Left cardiac atrium (tissue), 4 donors: Measurements from ENCODE around the gene RABGAP1L. TPM values are rescaled to one million over a fixed set of nuclear protein-coding genes. Genes with fewer than 3 reads are reported as not detected.
A peak's percentile ranks its signal among the peaks of the same experiment; 100 is the strongest.
"Not testable (repeated sequence)": the region's sequence is repeated elsewhere in the genome, so short reads cannot be mapped to it uniquely, and the experiment has no call there.

Experiments
- ATAC-seq, 2 donors: fragments of 200-7000 bp; cut with Tn5 transposase; one replicate each; pipeline ENCODE4 v1.9.1; 2020; ENCODE audit warnings: mild to moderate bottlenecking in 2 of 2, moderate library complexity in 2 of 2
- DNase-seq: peaks from one replicate; pipeline ENCODE4 v3.0.0-alpha.2; 2020
- intact Hi-C, 2 donors: fragments of 100-400 bp; cut with DNase I; formaldehyde crosslinking; loops; one replicate each; pipeline versions ENCODE4 v1.14.1 to v1.15.1; 2022 to 2023
- total RNA-seq, 2 donors: library from RNA; stranded (reverse); fragmentation: NEBNext Ultra II Directional; extraction: Animal tissue kit (Norgen Biotek cat#: 25700); gene quantifications; one replicate each; pipeline ENCODE4 v1.2.1, GENCODE V29; 2021
- donor health status: DM: no; HTN: yes; CAD: no.
- donor health status: DM: no; HTN: yes; CAD: no; lungs with severe emphysema.
- donor health status: DM: yes; HTN: yes; CAD: no.
- donor health status: Dilated cardiomyopathy.

RABGAP1L gene
- total RNA-seq, 2 donors from 2014 or later: 134 to 145 TPM

DNA sequence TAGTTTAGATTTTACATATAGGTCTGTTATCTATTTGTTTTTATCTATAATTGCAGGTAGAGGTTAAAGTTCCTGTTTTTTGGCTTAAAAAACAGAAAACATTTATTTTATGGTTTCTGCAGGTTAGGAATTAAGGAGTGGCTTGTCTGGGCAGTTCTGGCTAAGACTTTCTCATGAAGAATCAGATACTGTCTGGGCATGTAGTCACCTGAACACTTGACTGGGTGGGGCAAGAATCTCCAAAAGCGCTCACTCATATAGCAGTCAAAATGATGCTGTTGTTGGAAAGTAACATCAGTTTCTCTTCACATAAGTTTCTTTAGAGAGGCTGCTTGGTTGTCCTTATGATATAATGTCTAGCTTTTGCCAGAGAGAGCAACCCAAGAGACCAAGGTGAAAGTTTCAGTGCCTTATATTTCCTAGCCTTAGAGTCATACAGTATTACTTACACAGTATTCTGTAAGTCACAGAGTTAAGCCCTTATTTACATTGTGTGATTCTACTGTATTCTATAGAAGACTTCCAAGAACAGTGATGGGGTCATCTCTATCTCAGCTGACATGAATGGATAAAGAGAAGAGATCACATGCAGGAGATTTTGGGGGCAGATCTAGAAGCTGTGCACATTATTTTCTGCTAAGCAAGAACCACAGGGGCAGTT lies 163.0 kb downstream of the RABGAP1L start:
- ATAC-seq (no peak), DNase-seq (no peak)
- intact Hi-C loops: no loop called here

DNA sequence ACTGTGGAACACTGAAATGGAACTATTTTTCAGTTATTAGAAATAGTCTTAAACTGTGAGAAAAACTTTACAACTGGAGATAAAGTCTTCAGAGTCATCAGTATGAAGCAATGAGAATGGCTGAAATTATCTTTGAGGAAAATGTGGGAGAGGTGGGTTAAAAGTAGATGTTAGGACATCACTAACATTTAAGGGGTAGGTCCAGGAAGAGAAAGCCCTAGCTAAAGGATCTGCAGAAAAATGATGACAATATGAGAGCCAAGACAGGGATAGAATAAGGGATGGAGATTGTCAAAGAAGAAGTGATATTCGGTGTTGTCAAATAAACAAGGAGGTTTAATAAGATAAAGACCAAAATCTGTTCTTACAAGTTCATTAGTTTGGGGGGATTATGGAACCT lies 165.2 kb downstream of the RABGAP1L start:
- ATAC-seq (no peak), DNase-seq (no peak)
- intact Hi-C loops: no loop called here

- ATAC-seq: no peak
- intact Hi-C loops: no loop called here
- no peak for DNase-seq
These were observed 165.6 kb downstream of the RABGAP1L start for GRCh38 chr1:174324939-174325338.

DNA sequence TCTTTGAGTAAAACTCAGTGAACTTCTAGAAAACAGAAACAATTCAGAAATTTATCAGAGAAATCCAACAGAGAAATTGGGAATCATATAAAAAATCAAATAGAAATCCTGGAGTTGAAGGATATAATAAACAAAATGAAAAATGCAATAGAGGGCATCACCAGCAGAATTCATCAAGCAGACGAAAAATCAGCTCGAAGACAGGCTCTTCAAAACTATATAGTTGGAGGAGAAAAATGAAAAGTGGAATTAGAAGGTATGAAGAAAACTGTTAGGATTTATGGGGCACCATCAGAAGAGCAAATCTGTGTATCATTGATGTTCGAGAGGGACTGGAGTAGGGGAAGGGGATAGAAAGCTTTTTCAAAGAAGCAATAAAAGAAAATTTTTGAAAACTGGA lies 167.0 kb downstream of the RABGAP1L start:
- no peak for ATAC-seq
- intact Hi-C loops: no loop called here

DNA sequence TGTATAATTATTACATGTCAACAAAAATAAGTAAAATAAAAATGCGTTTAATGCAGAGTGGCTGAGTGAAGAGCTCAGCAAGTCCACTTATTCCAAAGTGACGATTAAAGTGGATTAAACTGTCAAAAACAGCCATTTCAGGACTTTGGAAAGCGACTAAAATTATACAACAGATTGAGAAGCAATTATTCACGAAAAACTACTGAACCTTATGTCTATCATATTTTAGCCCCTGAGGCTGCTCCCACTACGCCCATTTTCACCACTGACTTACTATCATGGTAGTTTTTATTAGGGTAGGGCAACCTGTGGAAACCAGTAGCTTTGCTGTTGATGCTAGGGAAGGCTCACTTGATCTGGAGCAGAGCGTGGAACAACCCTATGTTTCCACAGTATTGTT lies 174.1 kb downstream of the RABGAP1L start:
- ATAC-seq (no peak), DNase-seq (no peak)
- intact Hi-C loops: no loop called here

More for the DNA sequence above, 167.0 kb downstream of the RABGAP1L start:
- no peak for DNase-seq

DNA sequence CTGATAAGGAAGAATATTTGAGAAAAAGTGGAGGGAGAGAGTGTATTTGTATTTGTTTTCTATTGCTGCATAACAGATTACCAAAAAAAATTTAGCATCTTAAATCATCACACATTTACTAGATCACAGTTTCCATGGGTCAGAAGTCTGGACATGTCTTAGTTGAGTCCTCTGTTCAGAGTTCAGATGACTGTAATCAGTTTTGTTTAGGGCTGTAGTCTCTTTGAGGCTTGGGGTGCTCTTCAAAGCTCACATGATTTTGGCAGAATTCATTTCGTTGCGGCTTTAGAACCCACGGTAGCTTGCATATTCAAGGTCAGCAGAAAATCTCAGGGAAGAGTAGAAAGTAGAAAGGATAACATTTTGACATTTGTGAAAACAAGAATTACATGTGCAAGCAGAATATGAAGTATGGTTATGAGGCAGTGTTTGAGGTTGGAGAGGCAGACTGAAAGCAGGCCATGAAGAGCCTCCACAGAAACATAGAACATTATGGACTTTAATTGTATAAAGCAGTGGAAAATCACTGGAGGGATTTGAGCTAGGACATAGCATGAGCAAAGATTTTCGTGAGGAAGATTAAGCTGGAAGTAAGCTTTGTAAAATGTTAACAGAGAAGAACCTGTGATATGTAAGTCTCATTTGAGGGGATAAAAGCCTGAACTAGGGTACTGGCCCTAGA lies 177.8 kb downstream of the RABGAP1L start:
- intact Hi-C loops: no loop called here
- DNase-seq: no peak
- ATAC-seq: no peak

DNA sequence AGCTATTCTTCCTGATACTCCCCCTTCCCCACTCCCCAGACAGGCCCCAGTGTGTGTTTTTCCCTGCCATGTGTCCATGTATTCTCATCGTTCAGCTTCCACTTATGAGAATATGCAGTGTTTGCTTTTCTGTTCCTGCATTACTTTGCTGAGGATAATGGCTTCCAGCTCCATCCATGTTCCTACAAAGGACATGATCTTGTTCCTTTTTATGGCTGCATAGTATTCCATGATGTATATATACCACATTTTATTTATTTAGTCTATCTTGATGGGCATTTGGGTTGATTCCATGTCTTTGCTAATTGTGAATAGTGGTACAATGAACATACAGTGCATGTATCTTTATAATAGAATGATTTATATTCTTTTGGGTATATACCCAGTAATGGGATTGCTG lies 181.1 kb downstream of the RABGAP1L start:
- ATAC-seq, intact Hi-C loops, DNase-seq: not testable (repeated sequence)

GRCh38 chr1:174344162-174344561 lies 184.8 kb downstream of the RABGAP1L start:
- ATAC-seq: no peak
- intact Hi-C loops: no loop called here
- DNase-seq: no peak

GRCh38 chr1:174352117-174352516 lies 192.8 kb downstream of the RABGAP1L start:
- intact Hi-C loops: no loop called here
- DNase-seq (no peak), ATAC-seq (no peak)

GRCh38 chr1:174352883-174353608 lies 193.7 kb downstream of the RABGAP1L start:
- DNase-seq: no peak
- intact Hi-C loops: no loop called here
- ATAC-seq: peak; percentile 19 to 36

DNA sequence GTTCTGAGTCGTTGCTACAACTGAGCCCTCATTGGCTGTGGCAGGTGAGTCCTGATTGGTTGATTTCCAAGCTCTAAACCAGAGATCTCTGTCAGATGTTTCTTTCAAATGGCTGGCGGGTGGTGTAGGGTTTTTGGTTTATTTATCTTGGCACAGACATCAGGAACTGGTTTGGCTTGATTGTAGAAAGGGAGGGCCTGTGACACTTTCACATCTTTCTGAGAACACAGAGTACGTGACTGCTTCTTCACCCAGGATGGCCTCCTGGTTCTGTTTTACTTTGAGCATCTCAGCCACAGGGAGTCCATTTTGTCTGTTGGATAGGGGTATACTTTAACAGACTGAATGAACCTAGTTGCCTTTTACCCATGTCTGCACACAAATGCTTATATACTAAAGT lies 199.0 kb downstream of the RABGAP1L start:
- no peak for ATAC-seq
- no peak for DNase-seq
- intact Hi-C loops: no loop called here

DNA sequence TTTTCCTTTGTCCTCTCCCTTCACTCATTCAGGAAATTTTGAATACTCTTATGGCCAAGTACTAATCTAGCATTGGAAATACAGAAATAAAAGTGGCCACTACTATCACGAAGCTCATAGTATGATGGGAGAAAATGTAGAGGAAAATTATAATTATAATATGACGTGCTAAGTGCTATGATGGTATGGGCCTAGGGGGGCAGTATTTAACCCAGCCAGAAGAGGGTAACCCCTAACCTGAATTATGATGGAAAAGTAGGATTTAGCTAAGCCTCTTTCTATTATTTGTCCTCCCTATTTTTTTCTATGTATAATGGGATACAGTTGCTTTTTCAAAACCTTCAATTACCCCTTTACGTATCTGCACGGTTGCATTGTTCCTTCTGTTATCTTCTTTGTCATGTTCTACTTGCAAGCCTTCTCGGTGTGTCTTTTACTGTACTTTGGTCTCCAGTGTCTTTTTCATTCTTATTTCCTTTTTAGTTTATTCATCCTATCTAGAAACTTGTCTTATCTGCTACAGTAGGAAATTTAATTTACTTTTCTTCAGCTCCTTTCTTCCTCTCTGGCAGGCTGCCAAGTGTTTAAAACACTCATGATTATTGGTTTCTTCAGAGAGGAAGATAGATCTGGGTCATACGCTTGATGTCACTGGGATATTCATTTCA lies 199.6 kb downstream of the RABGAP1L start:
- intact Hi-C loops: no loop called here
- DNase-seq (no peak), ATAC-seq (no peak)

DNA sequence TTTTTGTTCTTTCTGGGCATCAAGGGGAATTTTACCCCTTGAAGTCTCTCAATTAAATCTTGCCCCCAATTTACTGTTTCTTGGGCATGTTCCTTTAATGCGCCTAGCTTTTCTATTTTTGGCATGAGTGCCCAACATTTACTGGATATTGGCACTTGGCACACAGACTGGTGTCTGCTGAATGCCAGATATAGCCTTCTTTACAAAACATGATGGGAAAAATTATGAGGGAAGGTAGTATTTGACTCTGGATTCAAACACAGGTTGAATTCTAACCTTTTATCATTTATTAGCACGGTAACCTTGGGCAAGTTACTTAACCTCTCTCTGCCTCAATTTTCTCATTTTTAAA lies 200.1 kb downstream of the RABGAP1L start:
- no peak for ATAC-seq
- intact Hi-C loops: no loop called here
- DNase-seq: no peak

- intact Hi-C loops: no loop called here
These were observed 205.8 kb downstream of the RABGAP1L start for GRCh38 chr1:174364996-174365736.

GRCh38 chr1:174366946-174367345 lies 207.6 kb downstream of the RABGAP1L start:
- ATAC-seq (no peak), DNase-seq (no peak)
- intact Hi-C loops: no loop called here

More at GRCh38 chr1:174364996-174365736, 205.8 kb downstream of the RABGAP1L start:
- ATAC-seq (no peak), DNase-seq (no peak)

DNA sequence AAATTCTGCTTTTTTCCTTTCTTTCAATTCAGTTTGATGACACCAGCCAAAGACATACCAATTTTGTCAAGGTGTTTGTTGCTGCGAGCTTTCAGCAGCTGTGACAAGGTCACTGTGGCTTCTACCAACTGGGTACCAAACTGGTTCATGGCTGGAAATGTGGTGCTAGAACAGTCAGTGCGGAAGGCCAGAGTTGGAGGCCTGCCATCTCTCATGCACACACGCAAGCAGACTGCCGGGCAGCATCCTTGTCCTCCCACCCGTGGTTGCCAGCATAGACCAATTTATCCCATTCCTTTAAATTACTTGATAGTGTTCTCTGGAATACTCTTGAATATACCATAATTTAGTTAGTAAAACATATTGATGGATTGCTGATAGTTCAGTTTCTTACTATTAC lies 208.6 kb downstream of the RABGAP1L start:
- ATAC-seq (no peak), DNase-seq (peak; percentile 58)
- intact Hi-C loops: no loop called here

DNA sequence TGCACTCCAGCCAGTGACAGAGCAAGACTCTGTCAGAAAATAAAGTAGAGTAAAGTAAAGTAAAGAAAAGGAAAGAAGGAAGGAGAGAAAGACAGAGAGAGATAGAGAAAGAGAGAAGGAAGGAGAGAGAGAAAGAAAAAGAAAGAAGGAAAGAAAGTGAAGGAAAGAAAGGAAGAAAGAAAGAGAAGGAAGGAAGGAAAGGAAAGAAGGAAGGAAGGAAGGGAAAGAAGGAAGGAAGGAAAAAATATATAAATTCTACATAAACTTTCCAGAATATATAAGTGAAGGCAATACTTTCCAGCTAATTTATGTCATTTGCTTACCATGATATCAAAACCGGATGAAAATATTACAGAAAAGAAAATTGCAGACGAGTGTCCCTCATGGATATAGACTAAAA lies 216.7 kb downstream of the RABGAP1L start:
- ATAC-seq (no peak), DNase-seq (no peak)
- intact Hi-C loops: no loop called here

GRCh38 chr1:174391716-174392115 lies 232.4 kb downstream of the RABGAP1L start:
- DNase-seq (no peak), ATAC-seq (no peak)
- intact Hi-C loops: no loop called here

DNA sequence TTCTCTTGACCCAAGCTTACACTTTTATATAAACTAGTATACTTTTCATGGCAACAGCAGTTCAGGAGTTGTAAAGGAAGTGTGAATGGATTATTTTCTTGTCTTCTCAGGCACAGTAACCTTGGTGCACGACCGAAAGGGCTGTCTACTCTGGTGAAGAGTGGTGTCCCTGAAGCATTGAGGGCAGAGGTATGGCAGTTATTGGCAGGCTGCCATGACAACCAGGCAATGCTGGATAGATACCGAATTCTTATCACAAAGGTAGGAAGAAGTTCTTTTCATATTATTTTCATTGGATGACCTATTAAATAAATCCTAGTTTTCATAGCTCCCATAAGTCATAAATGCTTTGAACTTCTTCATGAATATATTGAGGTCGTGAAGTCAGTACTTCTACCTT lies 234.6 kb downstream of the RABGAP1L start:
- no peak for DNase-seq
- ATAC-seq: no peak
- intact Hi-C loops: no loop called here
